GM18868 (cell line): ENCODE results near the gene FGD4.
"Not testable (repeated sequence)": the region's sequence is repeated elsewhere in the genome, so short reads cannot be mapped to it uniquely, and the experiment has no call there.

ENCODE experiments used
- ATAC-seq: cut with Tn5 transposase; IDR thresholded peaks from one replicate; pipeline ENCODE4 v1.9.1; 2021; ENCODE audit warnings: mild to moderate bottlenecking, moderate library complexity; ENCODE audit not compliant: unreplicated experiment

The FGD4 gene

GRCh38 chr12:32551058-32551457 lies 151.7 kb downstream of the FGD4 start:
- ATAC-seq: no peak

- peak; percentile 97 for ATAC-seq
Observed at GRCh38 chr12:32558903-32559302, 159.5 kb downstream of the FGD4 start.

- ATAC-seq: peak; percentile 14
Observed at GRCh38 chr12:32559434-32559833, 160.1 kb downstream of the FGD4 start.

- no peak for ATAC-seq
Observed at GRCh38 chr12:32560520-32560919, 161.2 kb downstream of the FGD4 start.

- no peak for ATAC-seq
Observed at GRCh38 chr12:32561931-32562341, 162.6 kb downstream of the FGD4 start.

GRCh38 chr12:32562413-32562812 lies 163.1 kb downstream of the FGD4 start:
- ATAC-seq: not testable (repeated sequence)

GRCh38 chr12:32566663-32567295 lies 167.4 kb downstream of the FGD4 start:
- no peak for ATAC-seq

- no peak for ATAC-seq
Observed at GRCh38 chr12:32567296-32567674, 167.9 kb downstream of the FGD4 start.

- no peak for ATAC-seq
Observed at GRCh38 chr12:32568228-32568627, 168.9 kb downstream of the FGD4 start.

GRCh38 chr12:32569259-32569658 lies 169.9 kb downstream of the FGD4 start:
- no peak for ATAC-seq

- no peak for ATAC-seq
Observed at GRCh38 chr12:32574585-32574984, 175.2 kb downstream of the FGD4 start.

GRCh38 chr12:32577328-32577727 lies 178.0 kb downstream of the FGD4 start:
- no peak for ATAC-seq

GRCh38 chr12:32583534-32583933 lies 184.2 kb downstream of the FGD4 start:
- no peak for ATAC-seq

- ATAC-seq: no peak
Observed at GRCh38 chr12:32585680-32586079, 186.3 kb downstream of the FGD4 start.

- ATAC-seq: no peak
Observed at GRCh38 chr12:32586390-32586789, 187.0 kb downstream of the FGD4 start.

- no peak for ATAC-seq
Observed at GRCh38 chr12:32587581-32588495, 188.5 kb downstream of the FGD4 start.

GRCh38 chr12:32588604-32589003 lies 189.2 kb downstream of the FGD4 start:
- ATAC-seq: no peak

GRCh38 chr12:32589165-32589865 lies 190.0 kb downstream of the FGD4 start:
- ATAC-seq: peak; percentile 64

- ATAC-seq: no peak
Observed at GRCh38 chr12:32595251-32595650, 195.9 kb downstream of the FGD4 start.

GRCh38 chr12:32596030-32596429 lies 196.7 kb downstream of the FGD4 start:
- no peak for ATAC-seq

GRCh38 chr12:32598688-32599087 lies 199.3 kb downstream of the FGD4 start:
- no peak for ATAC-seq

- no peak for ATAC-seq
Observed at GRCh38 chr12:32600681-32601080, 201.3 kb downstream of the FGD4 start.
